ENCODE data around the gene NOL7. TPM values are rescaled to one million over a fixed set of nuclear protein-coding genes. Genes with fewer than 3 reads are reported as not detected.

NOL7 gene
- total RNA-seq, result 90.0 and 102 TPM in 2 replicates

DNA sequence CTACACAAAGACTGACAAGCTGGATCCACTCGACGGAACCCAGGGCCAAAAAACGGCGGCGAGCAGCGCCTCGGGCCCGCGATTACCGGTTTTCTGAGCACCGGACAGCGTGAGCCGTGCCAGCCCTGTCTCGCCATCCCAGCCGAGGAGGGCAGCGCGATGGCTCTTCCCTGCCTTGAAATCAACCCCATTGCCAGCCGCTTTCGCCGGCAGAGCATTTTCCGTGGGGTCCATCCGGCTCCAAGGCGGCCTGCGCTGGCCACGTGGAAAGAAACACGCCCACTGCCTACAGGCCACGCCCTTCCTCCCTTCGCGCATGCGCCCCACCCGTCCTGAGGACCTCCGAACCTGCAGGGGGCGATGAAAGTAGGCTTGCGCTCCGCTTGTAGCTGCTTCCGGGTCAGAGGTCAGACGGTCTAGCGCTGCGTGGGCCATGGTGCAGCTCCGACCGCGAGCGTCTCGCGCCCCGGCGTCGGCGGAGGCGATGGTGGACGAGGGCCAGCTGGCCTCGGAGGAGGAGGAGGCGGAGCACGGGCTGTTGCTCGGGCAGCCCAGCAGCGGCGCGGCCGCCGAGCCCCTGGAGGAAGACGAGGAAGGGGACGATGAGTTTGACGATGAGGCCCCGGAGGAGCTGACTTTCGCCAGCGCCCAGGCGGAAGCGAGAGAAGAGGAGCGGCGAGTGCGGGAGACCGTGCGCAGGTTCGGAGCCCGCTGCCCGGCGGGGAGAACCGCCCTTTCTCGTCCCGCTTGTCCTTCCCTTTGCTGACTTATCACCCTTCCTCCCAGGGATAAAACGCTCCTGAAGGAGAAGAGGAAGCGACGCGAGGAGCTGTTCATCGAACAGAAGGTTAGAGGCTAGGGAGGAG is at the start of gene NOL7:
Gene NOL7 (plus strand): TSS at position 410 of the 866 bp plus-strand sequence. CDS start 24 bp downstream, at position 434.

DNA sequence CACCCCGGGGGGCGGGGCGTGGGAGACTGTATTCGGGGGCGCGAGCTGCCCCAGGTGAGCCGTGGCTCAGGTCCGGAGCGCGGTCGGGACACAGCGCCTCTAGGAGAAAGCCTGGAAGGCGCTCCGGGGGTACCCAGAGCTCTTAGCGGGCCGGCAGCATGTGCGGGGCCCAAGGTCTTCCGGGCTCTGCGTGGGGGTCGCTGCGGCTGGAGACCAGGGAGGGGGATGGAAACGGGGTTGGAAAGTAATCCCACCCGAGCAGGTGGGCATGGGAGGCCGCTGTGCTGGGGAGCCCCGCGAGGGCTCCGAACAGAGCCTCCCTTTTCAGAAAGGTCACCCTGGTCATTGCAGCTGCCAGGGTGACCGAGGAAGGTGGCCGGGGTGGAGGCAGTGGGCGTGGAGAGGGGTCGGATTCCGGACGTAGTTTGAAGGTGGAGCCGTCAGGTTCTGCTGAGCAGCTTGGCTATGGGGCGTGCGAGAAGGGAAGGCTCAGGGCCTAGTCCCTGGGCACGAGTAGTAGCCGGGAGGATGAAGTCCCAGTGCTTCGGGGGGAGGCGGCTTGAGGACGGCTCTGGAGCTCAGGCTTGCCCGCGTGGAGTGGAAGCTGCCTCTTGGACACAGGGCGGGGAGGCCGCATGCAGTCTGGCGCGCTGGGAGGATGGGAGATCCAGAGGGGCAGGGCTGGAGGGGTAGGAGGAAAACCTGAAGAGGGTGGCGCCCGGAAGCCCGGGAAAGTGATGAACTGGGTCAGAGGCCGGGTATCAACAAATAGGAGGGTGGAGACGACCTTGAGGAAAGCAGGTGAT is 40.4 kb upstream of the NOL7 start, which contains the start of gene SIRT5:
Gene SIRT5 (plus strand): TSS at position 31 of the 806 bp plus-strand sequence. CDS start 9,510 bp downstream, outside the sequence.

Other genes starting within 250 kb of the NOL7 start
- gene GFOD1, start 127.7 kb upstream of the NOL7 start, total RNA-seq, result 2.4 and 3.5 TPM in 2 replicates
- gene SIRT5, start 40.7 kb upstream of the NOL7 start, total RNA-seq, result 5.9 and 9.4 TPM in 2 replicates
- 31.1 and 33.7 TPM in 2 replicates for gene RANBP9, start 96.5 kb downstream of the NOL7 start, total RNA-seq
- gene MCUR1, start 199.2 kb downstream of the NOL7 start, total RNA-seq, result 10.4 and 13.7 TPM in 2 replicates

Measured in uterine smooth muscle cell (primary cell).